Stimulated activated CD8-positive, alpha-beta memory T cell treated with anti-CD3 and anti-CD28 coated beads, Interleukin-7, amount 100 ng/mL, for 24 hours (primary cell): Measurements from ENCODE around the gene SYNE1.

Source experiments
- DNase-seq: peaks from one replicate; pipeline ENCODE4 v3.0.0-alpha.2; 2020; ENCODE audit warnings: low read depth

Gene SYNE1

GRCh38 chr6:152136449-152136825, 500.7 kb downstream of the SYNE1 start:
- no peak for DNase-seq

GRCh38 chr6:152135755-152136448, 501.3 kb downstream of the SYNE1 start:
- no peak for DNase-seq

- no peak for DNase-seq
These were observed 506.7 kb downstream of the SYNE1 start for GRCh38 chr6:152130441-152130840.

GRCh38 chr6:152129691-152130151, 507.4 kb downstream of the SYNE1 start:
- DNase-seq, result no peak

GRCh38 chr6:152127432-152128165, 509.6 kb downstream of the SYNE1 start:
- no peak for DNase-seq

GRCh38 chr6:152124429-152125074, 512.6 kb downstream of the SYNE1 start:
- no peak for DNase-seq

GRCh38 chr6:152123076-152123475, 514.1 kb downstream of the SYNE1 start:
- DNase-seq, result no peak

GRCh38 chr6:152122434-152122833, 514.7 kb downstream of the SYNE1 start:
- DNase-seq, result no peak

GRCh38 chr6:152121910-152122309, 515.3 kb downstream of the SYNE1 start:
- DNase-seq, result no peak

- DNase-seq, result no peak
These were observed 517.3 kb downstream of the SYNE1 start for GRCh38 chr6:152119831-152120230.

- DNase-seq, result no peak
These were observed 518.5 kb downstream of the SYNE1 start for GRCh38 chr6:152118678-152119077.

GRCh38 chr6:152118224-152118623, 518.9 kb downstream of the SYNE1 start:
- DNase-seq, result no peak

- no peak for DNase-seq
These were observed 519.7 kb downstream of the SYNE1 start for GRCh38 chr6:152117156-152118133.

- no peak for DNase-seq
These were observed 524.5 kb downstream of the SYNE1 start for GRCh38 chr6:152112491-152113261.

GRCh38 chr6:152110886-152111820, 526.0 kb downstream of the SYNE1 start:
- DNase-seq, result no peak

GRCh38 chr6:152107973-152108372, 529.2 kb downstream of the SYNE1 start:
- DNase-seq, result no peak

GRCh38 chr6:152100183-152100618, 537.0 kb downstream of the SYNE1 start:
- no peak for DNase-seq

GRCh38 chr6:152099446-152100182, 537.5 kb downstream of the SYNE1 start:
- DNase-seq, result no peak

GRCh38 chr6:152098683-152099082, 538.5 kb downstream of the SYNE1 start:
- DNase-seq, result no peak
